Measurements from ENCODE around the gene FOXD4.
"Not testable (repeated sequence)": the region's sequence is repeated elsewhere in the genome, so short reads cannot be mapped to it uniquely, and the experiment has no call there.

Gene FOXD4

GRCh38 chr9:90851-91250 is 27.4 kb downstream of the FOXD4 start:
- DNase-seq, result not testable (repeated sequence)

- not testable (repeated sequence) for DNase-seq
Observed at GRCh38 chr9:88396-89037, 29.7 kb downstream of the FOXD4 start.

GRCh38 chr9:87860-88259 is 30.4 kb downstream of the FOXD4 start:
- not testable (repeated sequence) for DNase-seq

- DNase-seq, result not testable (repeated sequence)
Observed at GRCh38 chr9:87105-87504, 31.1 kb downstream of the FOXD4 start.

GRCh38 chr9:86697-87096 is 31.5 kb downstream of the FOXD4 start:
- not testable (repeated sequence) for DNase-seq

- DNase-seq, result not testable (repeated sequence)
Observed at GRCh38 chr9:82932-83689, 35.1 kb downstream of the FOXD4 start.

- peak; percentile 18 for DNase-seq
Observed at GRCh38 chr9:78333-78732, 39.9 kb downstream of the FOXD4 start.

- DNase-seq, result not testable (repeated sequence)
Observed at GRCh38 chr9:76389-76788, 41.8 kb downstream of the FOXD4 start.

- DNase-seq, result not testable (repeated sequence)
Observed at GRCh38 chr9:73900-74525, 44.2 kb downstream of the FOXD4 start.

GRCh38 chr9:73076-73899 is 44.9 kb downstream of the FOXD4 start:
- DNase-seq, result peak; percentile 23

Data from HCEC 1CT (cell line).